K562 (cell line): ENCODE data around the gene POLR2C. TPM values are rescaled to one million over a fixed set of nuclear protein-coding genes. Genes with fewer than 3 reads are reported as not detected.

Source experiments
- ATAC-seq: fragments of 200-7000 bp; cut with Tn5 transposase; 3 replicates; pipeline ENCODE4 v1.9.1; 2020; ENCODE audit warnings: moderate library complexity
- BruUV-seq: library from RNA; stranded (reverse); fragments of 400-500 nt; replicated peaks from 2 replicates; lab custom pipeline; 2021; lab: Mats Ljungman, UMichigan
- CTCF ChIA-PET: fragments of 300-600 bp; formaldehyde crosslinking; extraction: SDS; loops from one replicate; lab custom pipeline; 2021; ENCODE audit warnings: low intra/inter-chr PET ratio; lab: Yijun Ruan, JAX
- POLR2A ChIA-PET: fragments of 300-600, 350-650 bp; sonication (Branson Sonifier 250); formaldehyde crosslinking; extraction: SDS; loops from one replicate; lab custom pipeline; 2021; ENCODE audit warnings: antibody characterized with exemption, inconsistent platforms; lab: Yijun Ruan, JAX
- DNase-seq, 4 experiments: peaks; one replicate each; pipeline versions ENCODE4 v3.0.0 to v3.0.0-alpha.2; 2011 to 2018; ENCODE audit warnings: low spot score in 3 of 4, mixed read lengths in 3 of 4; ENCODE audit errors: extremely low read depth in 1 of 4
- FAIRE-seq: peaks from 2 replicates; lab custom pipeline; 2011; peaks lifted over from hg19 to GRCh38; lab: Jason Lieb, UNC
- H2AFZ ChIP-seq: 2 replicates; pipeline ENCODE4 v1.6.0; 2011; ENCODE audit warnings: low read depth, low read length, control low read depth, inconsistent platforms
- H3K27ac ChIP-seq: fragments of 200-600 bp; 3 replicates; pipeline ENCODE4 v1.8.0; 2011; ENCODE audit warnings: low read depth, mild to moderate bottlenecking, control low read depth, inconsistent platforms, low read length, moderate library complexity, mixed read lengths; ENCODE audit errors: extremely low read depth
- H3K27me3 ChIP-seq, 2 experiments: fragments of 300-600 bp in 1 of 2; 2 replicates in 1 of 2; 3 replicates in 1 of 2; pipeline versions ENCODE4 v1.6.0 to v1.8.0; 2011; ENCODE audit warnings: inconsistent platforms in 2 of 2, low read length in 2 of 2, mild to moderate bottlenecking in 1 of 2, mixed read lengths in 1 of 2, moderate library complexity in 1 of 2; ENCODE audit not compliant: control insufficient read depth in 2 of 2, insufficient read depth in 2 of 2
- H3K36me3 ChIP-seq: fragments of 300-600 bp; 3 replicates; pipeline ENCODE4 v1.8.0; 2011; ENCODE audit warnings: mild to moderate bottlenecking, low read length, inconsistent platforms; ENCODE audit not compliant: control insufficient read depth, insufficient read depth
- H3K4me1 ChIP-seq, 2 experiments: fragments of 200-600 bp in 1 of 2; replicated peaks in 1 of 2; 2 replicates in 1 of 2; 3 replicates in 1 of 2; pipeline versions ENCODE4 v1.5.1 to v1.8.0; 2011; ENCODE audit warnings: inconsistent platforms in 2 of 2, low read length in 2 of 2, mild to moderate bottlenecking in 1 of 2, mixed read lengths in 1 of 2, moderate library complexity in 1 of 2; ENCODE audit not compliant: control insufficient read depth in 2 of 2, insufficient read depth in 2 of 2
- H3K4me2 ChIP-seq: 2 replicates; pipeline ENCODE4 v1.6.1; 2011; ENCODE audit warnings: low read length, control low read depth, inconsistent platforms, mixed read lengths; ENCODE audit not compliant: insufficient read depth
- H3K4me3 ChIP-seq: fragments of 200-600 bp; sonication (generic), shearing (Covaris generic); 2 replicates; pipeline ENCODE4 v1.5.1; 2016; ENCODE audit warnings: control low read depth, inconsistent platforms
- H3K79me2 ChIP-seq: fragments of 200-600 bp; 3 replicates; pipeline ENCODE4 v1.8.0; 2011; ENCODE audit warnings: low read length, inconsistent platforms; ENCODE audit not compliant: control insufficient read depth, insufficient read depth
- H3K9ac ChIP-seq, 2 experiments: 2 replicates each; pipeline versions ENCODE4 v1.6.0 to v1.6.1; 2011; ENCODE audit warnings: low read depth in 2 of 2, low read length in 2 of 2, control low read depth in 1 of 2, inconsistent platforms in 1 of 2, mild to moderate bottlenecking in 1 of 2, mixed read lengths in 1 of 2; ENCODE audit not compliant: insufficient read depth in 1 of 2
- H3K9me1 ChIP-seq: one replicate; pipeline ENCODE4 v1.6.0; 2011; ENCODE audit warnings: inconsistent platforms, mild to moderate bottlenecking, low read length, moderate library complexity; ENCODE audit not compliant: control insufficient read depth, insufficient read depth
- H3K9me3 ChIP-seq: replicated peaks from 2 replicates; pipeline ENCODE4 v1.5.1; 2011; ENCODE audit warnings: low read depth, low read length, inconsistent platforms; ENCODE audit not compliant: control insufficient read depth, insufficient read depth
- H4K20me1 ChIP-seq: replicated peaks from 2 replicates; pipeline ENCODE4 v1.6.1; 2011; ENCODE audit warnings: low read length, inconsistent platforms, mixed read lengths; ENCODE audit not compliant: control insufficient read depth, insufficient read depth
- ARID3B ChIP-seq: fragments of 250-450 bp; sonication (Bioruptor Pico); IDR thresholded peaks from 2 replicates; pipeline ENCODE4 v1.4.0; 2020; ENCODE audit warnings: borderline replicate concordance
- KDM4B ChIP-seq, 2 experiments: fragments of 450-650 bp in 1 of 2; sonication (generic) in 1 of 2; IDR thresholded peaks; 2 replicates each; pipeline ENCODE4 v1.6.1; 2016 to 2017; ENCODE audit warnings: borderline replicate concordance in 2 of 2, antibody characterized with exemption in 1 of 2, low read depth in 1 of 2, mild to moderate bottlenecking in 1 of 2
- MAFK ChIP-seq: IDR thresholded peaks from 2 replicates; pipeline ENCODE4 v1.6.1; 2011; ENCODE audit warnings: low read length, improper control_type of control experiment
- MED1 ChIP-seq: sonication (generic); formaldehyde crosslinking; IDR thresholded peaks from 2 replicates; pipeline ENCODE4 v1.8.1; 2023; ENCODE audit warnings: missing genetic modification reagents, borderline replicate concordance
- PPARD ChIP-seq: fragments of 250-450 bp; sonication (Bioruptor Pico); IDR thresholded peaks from 2 replicates; pipeline ENCODE4 v1.8.0; 2022; ENCODE audit warnings: inconsistent platforms, mild to moderate bottlenecking, moderate library complexity
- WGBS: fragments of 100-300 bp; shearing (Covaris generic); methylation state at CpG from one replicate; pipeline ENCODE4 v1.1.6; 2016; ENCODE audit warnings: low coverage, mixed read lengths; ENCODE audit not compliant: insufficient coverage; ENCODE audit errors: missing lambda C conversion rate; 5-methylcytosine and 5-hydroxymethylcytosine counted together
- in situ Hi-C: fragments of 300-500 bp; cut with MboI; formaldehyde crosslinking; loops from 4 replicates; pipeline ENCODE4 v1.15.0; 2018; ENCODE audit warnings: inconsistent platforms, mixed read lengths
- intact Hi-C: fragments of 100-400 bp; cut with micrococcal nuclease; formaldehyde crosslinking; loops from 2 replicates; pipeline ENCODE4 v1.14.2; 2022
- polyA plus RNA-seq, 8 experiments: library from polyadenylated mRNA; depleted of rRNA in 4 of 8; stranded (reverse) in 5 of 8; unstranded in 3 of 8; fragments of >200 nt; fragmentation: Nextera tagmentation in 2 of 8; fragmentation: Illumina TruSeq in 1 of 8; extraction: Ambion mirVana in 2 of 8; extraction: Trizol in 1 of 8; gene quantifications; 2 replicates each; pipeline versions ENCODE4 v1.2.1 to v1.2.3, GENCODE V29; 2011 to 2014; ENCODE audit warnings: inconsistent platforms in 1 of 8, missing spikeins in 1 of 8
- total RNA-seq, 7 experiments: library from RNA; depleted of rRNA in 6 of 7; stranded (reverse); fragments of >200 nt in 6 of 7; fragmentation: Illumina TruSeq in 2 of 7; extraction: Trizol in 2 of 7; gene quantifications; 2 replicates each; pipeline versions ENCODE4 v1.2.1 to v1.2.3, GENCODE V29; 2011 to 2021; ENCODE audit warnings: low replicate concordance in 1 of 7
- TF ChIP-seq, protein P1 (sequence below): fragments of 250-450 bp; sonication (Bioruptor Pico); IDR thresholded peaks from 2 replicates; pipeline ENCODE4 v1.4.0; 2020; ENCODE audit warnings: mild to moderate bottlenecking, moderate library complexity
- TF ChIP-seq, protein P2 (sequence below): sonication (generic); formaldehyde crosslinking; IDR thresholded peaks from 2 replicates; pipeline ENCODE4 v1.8.0; 2022; ENCODE audit warnings: mild to moderate bottlenecking, missing genetic modification reagents
- TF ChIP-seq, protein P3 (sequence below): sonication (generic); formaldehyde crosslinking; IDR thresholded peaks from 2 replicates; pipeline ENCODE4 v1.8.1; 2022; ENCODE audit warnings: missing genetic modification reagents

The POLR2C gene
- total and polyA plus RNA-seq, 9 of the 15 experiments (the other 6 are each of a cell fraction or from before 2014, with no cell fraction given), result 70.3 to 163 (median 92.3) TPM

GRCh38 chr16:57434003-57434402 is 28.5 kb upstream of the POLR2C start (continued):
- TF ChIP-seq ARID3B (CRISPR knock-in tag), result no peak
- TF ChIP-seq, all 486 proteins: peak for 0

DNA sequence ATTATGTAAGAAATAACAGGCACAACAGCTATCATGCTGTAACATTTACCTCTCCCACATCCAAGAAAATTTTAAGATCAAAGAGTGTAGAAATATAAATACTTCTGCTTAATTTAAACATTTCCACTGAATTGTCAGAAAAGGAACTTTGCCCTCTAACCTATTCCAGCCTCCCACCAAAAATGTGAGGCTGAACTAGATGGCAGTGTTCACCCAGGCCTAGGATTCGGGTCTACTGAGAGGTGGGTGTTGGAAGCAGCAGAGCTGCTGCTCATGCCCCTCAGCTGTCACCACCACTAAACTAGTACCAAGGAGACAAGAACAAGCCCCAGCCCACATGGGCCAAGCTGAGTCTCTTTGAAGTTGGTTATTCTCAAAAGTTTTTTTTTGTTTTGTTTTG is 26.6 kb upstream of the POLR2C start:
- intact Hi-C loops, result no loop called here
- ChIA-PET CTCF (no interaction called here), POLR2A (interaction anchor here (0.6 kb wide), 1 partner anchor 16 kb away, joined by 3 read pairs; no protein-coding TSS in a partner anchor)
- H3K27ac ChIP-seq, result no peak overlapping the region
- H3K9me3 ChIP-seq, result peaks cover 4% of the 10 kb centered on the region; the same call in 1 of the 2 replicates
- no peak overlapping the region for H3K4me3 ChIP-seq
- DNase-seq (no peak), ATAC-seq (no peak), FAIRE-seq (no peak)
- in situ Hi-C loops, result no loop called here
- no peaks in the 10 kb centered on the region for H3K4me1 ChIP-seq
- H3K9me1 ChIP-seq, result no peaks in the 10 kb centered on the region
- H3K27me3 ChIP-seq, result no peaks in the 10 kb centered on the region
- peaks cover 3% of the 10 kb centered on the region; the same call in 1 of the 3 replicates for H3K79me2 ChIP-seq
- no peak overlapping the region for H3K4me2 ChIP-seq
- WGBS, result 88% methylated on average over 1 of the region's 1 CpG
- no peak for TF ChIP-seq PPARD (CRISPR knock-in tag)
- TF ChIP-seq MED1, result no peak
- TF ChIP-seq, protein P1, sequence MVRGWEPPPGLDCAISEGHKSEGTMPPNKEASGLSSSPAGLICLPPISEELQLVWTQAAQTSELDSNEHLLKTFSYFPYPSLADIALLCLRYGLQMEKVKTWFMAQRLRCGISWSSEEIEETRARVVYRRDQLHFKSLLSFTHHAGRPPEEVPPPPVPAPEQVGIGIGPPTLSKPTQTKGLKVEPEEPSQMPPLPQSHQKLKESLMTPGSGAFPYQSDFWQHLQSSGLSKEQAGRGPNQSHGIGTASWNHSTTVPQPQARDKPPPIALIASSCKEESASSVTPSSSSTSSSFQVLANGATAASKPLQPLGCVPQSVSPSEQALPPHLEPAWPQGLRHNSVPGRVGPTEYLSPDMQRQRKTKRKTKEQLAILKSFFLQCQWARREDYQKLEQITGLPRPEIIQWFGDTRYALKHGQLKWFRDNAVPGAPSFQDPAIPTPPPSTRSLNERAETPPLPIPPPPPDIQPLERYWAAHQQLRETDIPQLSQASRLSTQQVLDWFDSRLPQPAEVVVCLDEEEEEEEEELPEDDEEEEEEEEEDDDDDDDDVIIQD (CRISPR knock-in tag), result no peak
- TF ChIP-seq, protein P2, sequence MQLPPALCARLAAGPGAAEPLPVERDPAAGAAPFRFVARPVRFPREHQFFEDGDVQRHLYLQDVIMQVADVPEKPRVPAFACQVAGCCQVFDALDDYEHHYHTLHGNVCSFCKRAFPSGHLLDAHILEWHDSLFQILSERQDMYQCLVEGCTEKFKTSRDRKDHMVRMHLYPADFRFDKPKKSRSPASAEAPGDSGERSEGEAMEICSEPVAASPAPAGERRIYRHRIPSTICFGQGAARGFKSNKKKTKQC (CRISPR knock-in tag), result no peak
- TF ChIP-seq, protein P3, sequence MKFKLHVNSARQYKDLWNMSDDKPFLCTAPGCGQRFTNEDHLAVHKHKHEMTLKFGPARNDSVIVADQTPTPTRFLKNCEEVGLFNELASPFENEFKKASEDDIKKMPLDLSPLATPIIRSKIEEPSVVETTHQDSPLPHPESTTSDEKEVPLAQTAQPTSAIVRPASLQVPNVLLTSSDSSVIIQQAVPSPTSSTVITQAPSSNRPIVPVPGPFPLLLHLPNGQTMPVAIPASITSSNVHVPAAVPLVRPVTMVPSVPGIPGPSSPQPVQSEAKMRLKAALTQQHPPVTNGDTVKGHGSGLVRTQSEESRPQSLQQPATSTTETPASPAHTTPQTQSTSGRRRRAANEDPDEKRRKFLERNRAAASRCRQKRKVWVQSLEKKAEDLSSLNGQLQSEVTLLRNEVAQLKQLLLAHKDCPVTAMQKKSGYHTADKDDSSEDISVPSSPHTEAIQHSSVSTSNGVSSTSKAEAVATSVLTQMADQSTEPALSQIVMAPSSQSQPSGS (CRISPR knock-in tag), result no peak
- no peak for TF ChIP-seq KDM4B (IDR thresholded peaks at IDR 0.05; ENCODE audit: borderline replicate concordance in 2 of 2, low read depth in 1 of 2)
- TF ChIP-seq MAFK, result no peak
- no peak overlapping the region for H3K9ac ChIP-seq
- peaks cover 95% of the 10 kb centered on the region for H3K36me3 ChIP-seq
- no peaks in the 10 kb centered on the region for H4K20me1 ChIP-seq
- H2AFZ ChIP-seq, result no peak overlapping the region
- no TSS peak for BruUV-seq
